Measurements from ENCODE around the gene METTL25B. TPM values are rescaled to one million over a fixed set of nuclear protein-coding genes. Genes with fewer than 3 reads are reported as not detected.

Gene METTL25B
- total and polyA plus RNA-seq, 4 donors = 6.9 to 13.5 (median 11.5) TPM

DNA sequence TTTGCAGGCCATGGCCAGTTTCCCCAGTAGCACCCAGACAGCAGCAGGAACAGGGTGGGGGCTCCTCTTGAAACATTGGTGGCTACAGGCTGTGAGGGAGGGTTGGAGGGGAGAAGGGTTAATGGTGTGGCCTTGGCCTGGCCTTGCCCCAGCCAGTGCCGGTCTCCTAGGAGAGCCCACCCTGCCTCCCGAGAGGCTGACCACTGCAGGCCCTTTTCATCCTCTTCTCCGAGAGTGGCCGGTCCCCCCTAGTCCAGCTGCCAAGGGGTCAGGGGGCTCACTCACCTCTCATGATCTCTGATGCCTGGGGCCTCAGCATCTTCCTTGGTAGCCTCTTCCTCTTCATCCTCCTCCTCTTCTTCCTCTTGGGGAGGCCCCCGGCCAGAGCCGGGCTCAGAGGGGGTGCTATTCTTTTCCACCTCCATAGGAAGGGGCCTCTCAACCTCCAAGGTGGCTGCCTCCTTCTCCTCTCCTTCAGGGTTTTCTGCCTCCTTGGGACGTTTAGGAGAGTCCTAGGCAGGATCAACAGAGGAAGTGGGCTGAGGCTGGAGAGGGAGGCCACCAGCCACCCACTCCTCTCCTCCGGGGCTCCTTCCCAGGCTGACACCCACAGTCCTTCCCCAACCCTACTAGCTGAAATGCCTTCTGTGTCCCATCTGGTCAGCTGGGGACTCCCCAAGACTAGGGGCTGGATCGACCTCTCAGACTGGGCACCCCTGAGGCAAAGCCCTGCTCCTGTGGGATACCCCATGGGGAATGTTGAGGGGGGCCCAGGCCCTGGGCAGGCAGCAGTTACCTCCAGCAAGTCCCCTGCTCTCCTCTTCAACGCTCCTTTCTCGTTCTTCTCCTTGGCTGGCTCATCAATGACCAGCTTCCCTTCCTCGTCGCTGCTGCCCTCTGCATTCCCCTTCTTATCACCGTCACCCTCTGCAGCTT lies 15.4 kb downstream of the METTL25B start:
- no peak for DNase-seq (ENCODE audit: low spot score)
- WGBS = 91% methylated on average over 14 of the region's 14 CpGs
- no peak overlapping the region for H3K4me3 ChIP-seq (ENCODE audit: low read depth in 1 of 3, low read length in 3 of 3)
- no peak overlapping the region for H3K9ac ChIP-seq (ENCODE audit: low read depth in 1 of 2, low read length in 2 of 2)
- TF ChIP-seq, protein P1, sequence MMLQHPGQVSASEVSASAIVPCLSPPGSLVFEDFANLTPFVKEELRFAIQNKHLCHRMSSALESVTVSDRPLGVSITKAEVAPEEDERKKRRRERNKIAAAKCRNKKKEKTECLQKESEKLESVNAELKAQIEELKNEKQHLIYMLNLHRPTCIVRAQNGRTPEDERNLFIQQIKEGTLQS (IDR thresholded peaks at IDR 0.05) = no peak
- H3K4me1 ChIP-seq (ENCODE audit: control insufficient read depth in 4 of 4, insufficient read depth in 4 of 4, low read length in 3 of 4) = peaks cover 6 to 48% (median 40%) of the 10 kb centered on the region in 4 donors
- no peaks in the 10 kb centered on the region for H3K9me3 ChIP-seq (ENCODE audit: control insufficient read depth in 4 of 4, low read length in 3 of 4)
- no peaks in the 10 kb centered on the region for H3K27me3 ChIP-seq (ENCODE audit: control insufficient read depth in 4 of 4, insufficient read depth in 4 of 4, low read length in 3 of 4)
- no peak overlapping the region for H3K27ac ChIP-seq (ENCODE audit: low read depth in 1 of 2, low read length in 2 of 2)
- peaks cover 5 to 22% (median 18%) of the 10 kb centered on the region in 4 donors for H3K36me3 ChIP-seq (ENCODE audit: control insufficient read depth in 4 of 4, insufficient read depth in 3 of 4, low read depth in 1 of 4, low read length in 3 of 4)

DNA sequence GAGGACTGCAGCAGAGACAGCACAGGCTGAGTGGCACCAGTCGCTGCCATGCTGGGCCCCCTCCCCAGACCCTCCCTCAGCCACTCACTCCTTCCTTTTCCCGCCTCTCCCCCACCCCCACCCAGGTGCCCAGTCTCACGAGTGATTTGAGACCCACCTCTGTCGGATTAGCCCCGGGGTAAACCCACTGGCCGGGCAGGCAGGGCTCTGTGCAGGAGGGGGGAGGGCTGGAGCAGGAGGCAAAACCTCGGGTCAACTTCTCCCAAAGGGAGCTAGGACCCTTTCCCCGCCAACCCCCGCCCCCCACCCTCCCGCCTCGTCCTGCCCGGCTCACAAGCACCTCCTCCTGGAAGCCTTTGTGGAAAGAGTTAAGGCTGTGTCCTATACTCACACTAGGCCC lies 16.1 kb downstream of the METTL25B start:
- Histone ChIP-seq H3K4me1 (ENCODE audit: control insufficient read depth in 4 of 4, insufficient read depth in 4 of 4, low read length in 3 of 4) (peaks cover 6 to 55% (median 47%) of the 10 kb centered on the region in 4 donors), H3K9ac (ENCODE audit: low read depth in 1 of 2, low read length in 2 of 2) (no peak overlapping the region), H3K27me3 (ENCODE audit: control insufficient read depth in 4 of 4, insufficient read depth in 4 of 4, low read length in 3 of 4) (no peaks in the 10 kb centered on the region), H3K36me3 (ENCODE audit: control insufficient read depth in 4 of 4, insufficient read depth in 3 of 4, low read depth in 1 of 4, low read length in 3 of 4) (peaks cover 5 to 22% (median 18%) of the 10 kb centered on the region in 4 donors), H3K9me3 (ENCODE audit: control insufficient read depth in 4 of 4, low read length in 3 of 4) (no peaks in the 10 kb centered on the region), H3K27ac (ENCODE audit: low read depth in 1 of 2, low read length in 2 of 2) (no peak overlapping the region), H3K4me3 (ENCODE audit: low read depth in 1 of 3, low read length in 3 of 3) (no peak overlapping the region)
- no peak for DNase-seq (ENCODE audit: low spot score)
- TF ChIP-seq REST (IDR thresholded peaks at IDR 0.05) (no peak), HNF4G (IDR thresholded peaks at IDR 0.05) (no peak), HNF4A (conservative IDR thresholded peaks at IDR 0.05) (no peak), MAX (IDR thresholded peaks at IDR 0.05) (no peak), FOXA1 (IDR thresholded peaks at IDR 0.05) (no peak), EGR1 (IDR thresholded peaks at IDR 0.05; ENCODE audit: low read depth in 2 of 2) (no peak), RAD21 (IDR thresholded peaks at IDR 0.05) (no peak), RXRA (IDR thresholded peaks at IDR 0.05) (no peak), NR2F2 (IDR thresholded peaks at IDR 0.05) (no peak), JUND (IDR thresholded peaks at IDR 0.05) (no peak), YY1 (IDR thresholded peaks at IDR 0.05) (no peak)
- TF ChIP-seq, protein P1 (IDR thresholded peaks at IDR 0.05) = no peak
- WGBS = 85% methylated on average over 12 of the region's 12 CpGs

All from liver (tissue), 9 donors.